C4-2B (cell line): Measurements from ENCODE around the gene LRP4.

Source experiments
- CTCF ChIP-seq: fragments of 450-650 bp; conservative IDR thresholded peaks from 2 replicates; pipeline ENCODE4 v1.5.1; 2017; ENCODE audit warnings: mild to moderate bottlenecking
- ZFX ChIP-seq: fragments of 450-650 bp; IDR thresholded peaks from 2 replicates; pipeline ENCODE4 v1.6.1; 2017

- no peak for TF ChIP-seq CTCF
- TF ChIP-seq ZFX, result no peak
Observed at GRCh38 chr11:46850829-46851380, 67.4 kb downstream of the LRP4 start.
